KBM-7 (cell line): ENCODE measurements around the gene ST6GALNAC6.

ENCODE experiments used
- DNase-seq: peaks from one replicate; pipeline ENCODE4 v3.0.0-alpha.2; 2015
- in situ Hi-C: fragments of 300-500 bp; cut with MboI; formaldehyde crosslinking; loops from 2 replicates; pipeline ENCODE4 v1.14.3; 2020; ENCODE audit warnings: low sequenced_read_pairs, low pct_unique_long_range_greater_than_20kb, mixed read lengths

The ST6GALNAC6 gene

DNA sequence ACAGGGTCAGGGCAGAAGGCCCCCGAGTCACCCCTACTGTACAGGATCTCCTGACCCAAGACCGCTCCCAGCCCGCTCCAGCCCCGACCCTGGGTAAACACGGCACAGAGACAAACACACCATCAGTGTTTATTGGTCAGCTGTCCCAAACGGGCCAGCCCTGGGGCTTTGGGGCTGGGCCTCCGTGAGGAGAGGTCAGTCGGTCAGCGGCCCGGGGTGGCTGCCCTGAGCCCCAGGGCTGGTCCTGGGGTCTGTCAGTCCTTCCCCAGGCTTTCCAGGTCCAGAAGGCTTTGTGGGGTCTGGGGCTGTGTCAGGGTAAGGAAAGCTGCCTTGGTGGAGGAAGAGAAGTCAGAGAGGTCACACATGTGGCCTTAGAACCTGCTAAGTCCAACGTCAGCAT, 35.6 kb upstream of the ST6GALNAC6 start:
- in situ Hi-C loops, result no loop called here

DNA sequence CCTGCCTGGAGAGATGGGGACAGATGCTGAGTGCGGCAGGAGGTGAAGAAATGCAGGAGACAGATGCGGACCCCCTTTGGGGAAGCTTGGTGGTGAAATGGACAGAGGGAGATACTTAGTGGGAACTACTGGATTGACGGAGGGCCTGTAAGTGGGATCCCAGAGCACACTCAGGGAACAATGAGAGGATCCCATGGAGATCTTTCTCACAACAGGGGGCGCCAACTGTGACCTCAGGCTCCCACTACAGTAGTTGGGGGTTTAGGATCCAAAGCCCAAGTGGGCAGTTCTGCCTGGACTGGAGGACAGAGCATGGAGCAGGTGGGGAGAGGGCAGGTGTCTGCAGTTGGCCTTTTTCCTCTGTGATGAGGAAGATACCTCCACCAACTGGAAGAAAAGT, 34.8 kb upstream of the ST6GALNAC6 start:
- in situ Hi-C loops, result no loop called here
- DNase-seq, result no peak

More for the DNA sequence above, 35.6 kb upstream of the ST6GALNAC6 start:
- no peak for DNase-seq

GRCh38 chr9:127931092-127931881, 31.9 kb upstream of the ST6GALNAC6 start:
- in situ Hi-C loops, result no loop called here
- no peak for DNase-seq

GRCh38 chr9:127930231-127931091, 31.1 kb upstream of the ST6GALNAC6 start, which contains the start of gene PIP5KL1:
Gene PIP5KL1, minus strand, starts transcription at chr9:127930777. Its CDS starts 25 bp downstream, at chr9:127930752.
- in situ Hi-C loops, result no loop called here

GRCh38 chr9:127929625-127929979, 30.2 kb upstream of the ST6GALNAC6 start:
- in situ Hi-C loops, result no loop called here

More at GRCh38 chr9:127930231-127931091, 31.1 kb upstream of the ST6GALNAC6 start, which contains the start of gene PIP5KL1:
- DNase-seq, result peak; percentile 61

GRCh38 chr9:127928676-127929624, 29.5 kb upstream of the ST6GALNAC6 start:
- in situ Hi-C loops, result no loop called here
- no peak for DNase-seq

More at GRCh38 chr9:127929625-127929979, 30.2 kb upstream of the ST6GALNAC6 start:
- no peak for DNase-seq

DNA sequence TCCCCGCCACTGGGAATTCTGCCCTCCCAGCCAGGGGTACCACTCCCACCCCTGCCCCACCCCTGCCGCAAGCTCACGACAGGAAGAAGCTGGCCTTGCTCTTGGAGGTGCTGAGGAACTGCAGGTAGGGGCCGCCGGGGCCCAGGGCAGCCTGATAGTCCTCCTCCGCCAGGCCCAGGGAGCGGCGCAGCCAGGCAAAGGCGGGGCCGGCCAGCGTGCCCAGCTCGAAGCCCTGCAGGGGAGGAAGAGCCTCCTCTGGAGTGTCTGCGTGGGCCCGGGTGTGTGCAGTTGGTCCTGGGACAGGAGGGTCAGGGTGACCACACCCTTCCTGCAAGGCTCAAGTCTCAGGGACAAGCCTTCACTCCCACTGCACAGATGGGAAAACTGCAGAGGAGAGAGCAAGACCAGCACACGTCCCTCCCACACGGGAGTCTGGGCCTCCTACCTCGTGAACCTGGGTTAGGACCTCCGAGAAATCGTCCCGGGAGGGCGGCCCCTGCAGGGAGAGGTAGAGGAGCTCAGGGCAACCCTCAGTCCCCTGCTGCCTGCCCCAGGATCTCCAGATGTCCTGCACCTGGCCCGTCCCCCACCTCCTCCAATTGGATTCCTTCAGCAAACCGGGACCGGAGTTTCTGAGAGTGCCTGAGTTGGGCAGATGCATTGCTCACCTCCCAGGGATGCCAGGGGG, 28.7 kb upstream of the ST6GALNAC6 start:
- in situ Hi-C loops, result no loop called here
- DNase-seq, result no peak

GRCh38 chr9:127927201-127927987, 28.0 kb upstream of the ST6GALNAC6 start:
- no peak for DNase-seq

DNA sequence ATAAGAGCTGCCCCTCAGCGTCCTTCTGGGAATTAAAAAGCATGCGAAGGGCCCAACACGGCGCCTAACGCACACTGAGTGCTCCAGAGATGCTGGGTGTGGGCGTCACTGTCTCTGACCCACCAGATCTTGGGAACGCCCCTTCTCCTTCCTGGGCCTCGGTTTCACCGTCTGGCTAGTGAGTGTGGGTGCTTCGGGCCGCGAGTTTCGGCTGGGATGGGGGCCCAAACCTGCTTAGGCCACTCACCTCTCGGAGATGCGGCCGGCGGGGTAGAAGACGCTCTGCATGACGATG, 27.4 kb upstream of the ST6GALNAC6 start:
- in situ Hi-C loops, result no loop called here
- no peak for DNase-seq

More at GRCh38 chr9:127927201-127927987, 28.0 kb upstream of the ST6GALNAC6 start:
- in situ Hi-C loops, result no loop called here

- in situ Hi-C loops, result no loop called here
- no peak for DNase-seq
Observed at GRCh38 chr9:127925959-127926905, 26.8 kb upstream of the ST6GALNAC6 start.

DNA sequence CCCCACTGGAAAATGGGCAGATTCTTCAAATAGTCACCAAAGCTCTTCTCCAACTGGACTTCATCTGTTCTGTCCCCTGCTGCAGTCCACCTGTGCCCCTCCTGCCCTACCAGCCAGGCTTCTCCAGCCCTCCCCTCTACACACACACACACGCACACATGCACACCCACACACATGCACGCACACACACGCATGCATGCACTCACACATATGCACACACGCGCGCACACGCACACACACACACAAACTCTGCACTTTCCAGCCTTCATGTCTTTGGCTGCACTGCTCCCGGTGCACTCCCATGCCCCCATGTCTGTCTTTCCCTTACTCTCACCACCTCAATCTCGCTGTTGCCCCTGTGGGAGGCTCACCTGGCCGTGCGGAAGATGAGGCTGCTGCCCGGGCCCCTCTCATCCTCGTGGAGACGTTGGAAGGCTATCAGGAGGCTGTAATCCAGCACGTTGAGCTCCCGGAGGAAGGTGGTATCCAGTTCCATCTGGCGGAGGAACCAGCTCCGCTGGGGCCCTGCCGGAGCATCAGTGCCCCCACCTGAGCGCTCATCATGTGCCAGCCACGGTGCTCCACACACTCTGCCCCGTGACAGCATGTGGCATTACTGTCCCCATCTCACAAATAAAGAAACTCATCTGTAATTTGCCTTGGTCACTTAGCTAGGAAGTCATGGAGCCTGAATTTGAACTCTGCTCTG, 25.5 kb upstream of the ST6GALNAC6 start:
- no peak for DNase-seq
- in situ Hi-C loops, result loop anchor here (25.0 kb wide), 1 partner anchor 338 kb away; no protein-coding TSS in a partner anchor

- in situ Hi-C loops, result loop anchor here (25.0 kb wide), 1 partner anchor 336 kb away; no protein-coding TSS in a partner anchor
- DNase-seq, result no peak
Observed at GRCh38 chr9:127923771-127924170, 24.4 kb upstream of the ST6GALNAC6 start.

GRCh38 chr9:127923046-127923445, 23.6 kb upstream of the ST6GALNAC6 start:
- in situ Hi-C loops, result loop anchor here (25.0 kb wide), 1 partner anchor 336 kb away; no protein-coding TSS in a partner anchor

GRCh38 chr9:127921557-127922120, 22.2 kb upstream of the ST6GALNAC6 start:
- DNase-seq, result peak; percentile 60
- in situ Hi-C loops, result loop anchor here (25.0 kb wide), 1 partner anchor 334 kb away; no protein-coding TSS in a partner anchor

More at GRCh38 chr9:127923046-127923445, 23.6 kb upstream of the ST6GALNAC6 start:
- no peak for DNase-seq

DNA sequence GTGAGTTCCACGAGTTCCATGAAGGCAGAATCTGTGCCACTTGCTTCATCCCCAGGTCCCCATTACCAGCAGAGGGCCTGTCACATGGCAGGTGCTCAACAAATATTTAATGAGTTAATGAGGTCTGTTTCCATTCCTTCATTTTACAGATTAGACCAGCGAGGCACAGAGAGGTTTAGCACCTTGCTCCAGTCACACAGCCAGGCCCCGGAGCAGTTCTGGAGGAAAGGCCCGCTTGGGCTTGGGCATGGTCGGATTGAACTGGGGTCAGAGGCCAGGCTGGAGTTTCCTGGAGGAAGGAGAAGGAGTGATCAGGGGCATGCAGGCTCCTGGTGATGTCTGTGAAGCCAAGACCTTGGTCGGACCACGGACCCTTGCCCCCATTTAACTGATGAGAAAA, 21.4 kb upstream of the ST6GALNAC6 start:
- in situ Hi-C loops, result loop anchor here (25.0 kb wide), 1 partner anchor 333 kb away; no protein-coding TSS in a partner anchor
- no peak for DNase-seq
